ENCODE results near the gene NRXN3.
A peak's percentile ranks its signal among the peaks of the same experiment; 100 is the strongest.

Gene NRXN3

GRCh38 chr14:79161571-79161970 is 991.4 kb downstream of the NRXN3 start:
- DNase-seq: no peak
- intact Hi-C loops (cut with DNase I): no loop called here

GRCh38 chr14:79162833-79163232 is 992.7 kb downstream of the NRXN3 start:
- no peak for DNase-seq
- intact Hi-C loops (cut with DNase I): no loop called here

DNA sequence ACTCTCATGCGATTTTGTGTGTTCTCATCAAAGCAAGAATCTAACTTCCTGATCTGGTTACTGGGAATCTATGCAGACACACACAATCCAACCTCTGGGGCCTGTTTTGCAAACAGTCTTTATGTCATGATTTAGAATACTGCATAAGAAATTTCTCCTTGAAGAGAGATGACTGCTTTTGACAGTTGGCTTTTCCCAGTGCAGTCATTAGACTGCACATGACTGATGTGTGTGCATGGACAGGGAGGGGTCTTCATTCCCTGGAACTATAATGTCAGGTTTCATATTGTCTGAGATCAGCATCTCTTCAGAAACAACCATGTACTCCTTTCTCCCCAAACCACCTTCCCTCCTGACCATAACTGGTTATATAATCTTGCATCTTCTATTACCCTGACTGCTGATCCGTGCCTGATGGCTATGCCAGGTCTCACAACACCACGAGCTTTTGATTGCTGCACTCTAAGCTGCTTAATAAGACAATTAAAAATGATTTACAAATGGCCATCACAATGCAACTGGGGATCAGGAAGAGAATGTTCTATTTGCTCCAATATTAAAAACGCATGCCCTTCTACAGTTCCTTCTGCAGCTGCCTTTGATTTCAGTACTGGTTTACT is 995.4 kb downstream of the NRXN3 start:
- DNase-seq: no peak
- intact Hi-C loops (cut with DNase I): no loop called here

DNA sequence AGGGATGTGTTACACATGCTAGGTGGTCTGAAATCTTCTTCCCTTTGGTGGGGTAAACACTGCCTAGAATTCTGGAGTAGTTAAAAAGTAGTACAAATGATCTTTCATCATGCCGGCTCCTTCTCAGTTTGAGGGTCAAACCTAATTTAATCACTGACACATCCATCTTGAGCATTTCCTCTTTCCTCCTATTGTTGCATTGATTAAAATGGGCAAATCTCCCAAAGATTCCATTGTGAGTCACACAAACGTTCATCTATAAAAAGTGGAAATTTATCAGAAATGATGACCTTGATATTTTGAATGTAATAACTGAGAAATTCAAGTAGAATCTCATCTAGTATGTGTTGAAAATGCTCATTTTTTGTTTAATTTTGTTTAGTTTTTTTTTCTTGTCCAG is 996.0 kb downstream of the NRXN3 start:
- intact Hi-C loops (cut with DNase I): no loop called here
- DNase-seq: no peak

GRCh38 chr14:79167957-79168356 is 997.8 kb downstream of the NRXN3 start:
- DNase-seq: no peak
- intact Hi-C loops (cut with DNase I): no loop called here

DNA sequence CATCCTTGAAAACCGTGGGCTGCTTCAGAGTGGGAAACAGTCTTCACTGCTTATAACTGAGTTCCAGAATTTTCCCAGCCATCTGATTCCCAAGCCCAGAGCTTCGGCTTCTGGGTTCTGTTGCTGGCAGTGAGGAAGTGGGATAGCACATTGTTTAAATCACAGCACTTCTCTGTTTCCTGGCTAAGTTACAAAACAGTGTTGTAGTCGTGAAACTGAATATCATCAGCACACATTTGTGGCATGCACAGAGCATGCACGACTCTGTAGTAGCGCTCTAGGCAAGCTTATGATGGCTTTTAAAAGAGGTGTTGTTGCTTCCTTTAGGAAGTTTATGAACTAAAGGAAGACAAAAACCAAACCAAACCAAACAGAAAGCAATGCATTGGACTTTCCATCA is 1005.5 kb downstream of the NRXN3 start:
- no peak for DNase-seq

GRCh38 chr14:79177106-79177505 is 1006.9 kb downstream of the NRXN3 start:
- peak in 21 of 42 donors; percentile 5 to 70 (median 24) for DNase-seq
- intact Hi-C loops (cut with DNase I): no loop called here

More for the DNA sequence above, 1005.5 kb downstream of the NRXN3 start:
- intact Hi-C loops (cut with DNase I): no loop called here

GRCh38 chr14:79178719-79179118 is 1008.5 kb downstream of the NRXN3 start:
- DNase-seq: no peak
- intact Hi-C loops (cut with DNase I): no loop called here

- intact Hi-C loops (cut with DNase I): no loop called here
Observed at GRCh38 chr14:79179985-79180384, 1009.8 kb downstream of the NRXN3 start.

GRCh38 chr14:79180656-79181055 is 1010.5 kb downstream of the NRXN3 start:
- DNase-seq: no peak
- intact Hi-C loops (cut with DNase I): no loop called here

More at GRCh38 chr14:79179985-79180384, 1009.8 kb downstream of the NRXN3 start:
- DNase-seq: no peak

DNA sequence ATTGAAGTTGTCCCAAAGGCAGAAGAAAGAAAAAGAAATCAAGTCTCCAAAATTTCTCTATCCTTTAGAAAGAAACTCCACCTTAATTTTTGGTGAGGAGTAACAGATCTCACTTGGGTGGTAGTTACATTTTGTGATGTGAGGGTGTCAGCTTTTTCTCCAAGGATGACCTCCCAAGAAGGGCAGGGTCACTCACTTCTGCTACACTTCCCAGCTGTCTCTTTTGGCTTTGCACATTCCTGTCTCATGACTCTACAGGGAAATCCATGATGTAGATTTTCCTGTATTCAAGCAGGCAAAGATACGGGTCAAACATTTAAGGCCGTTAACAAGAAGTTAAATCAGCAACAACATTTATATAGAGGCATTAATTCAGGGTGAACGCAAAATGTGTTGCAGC is 1016.4 kb downstream of the NRXN3 start:
- intact Hi-C loops (cut with DNase I): no loop called here
- no peak for DNase-seq

DNA sequence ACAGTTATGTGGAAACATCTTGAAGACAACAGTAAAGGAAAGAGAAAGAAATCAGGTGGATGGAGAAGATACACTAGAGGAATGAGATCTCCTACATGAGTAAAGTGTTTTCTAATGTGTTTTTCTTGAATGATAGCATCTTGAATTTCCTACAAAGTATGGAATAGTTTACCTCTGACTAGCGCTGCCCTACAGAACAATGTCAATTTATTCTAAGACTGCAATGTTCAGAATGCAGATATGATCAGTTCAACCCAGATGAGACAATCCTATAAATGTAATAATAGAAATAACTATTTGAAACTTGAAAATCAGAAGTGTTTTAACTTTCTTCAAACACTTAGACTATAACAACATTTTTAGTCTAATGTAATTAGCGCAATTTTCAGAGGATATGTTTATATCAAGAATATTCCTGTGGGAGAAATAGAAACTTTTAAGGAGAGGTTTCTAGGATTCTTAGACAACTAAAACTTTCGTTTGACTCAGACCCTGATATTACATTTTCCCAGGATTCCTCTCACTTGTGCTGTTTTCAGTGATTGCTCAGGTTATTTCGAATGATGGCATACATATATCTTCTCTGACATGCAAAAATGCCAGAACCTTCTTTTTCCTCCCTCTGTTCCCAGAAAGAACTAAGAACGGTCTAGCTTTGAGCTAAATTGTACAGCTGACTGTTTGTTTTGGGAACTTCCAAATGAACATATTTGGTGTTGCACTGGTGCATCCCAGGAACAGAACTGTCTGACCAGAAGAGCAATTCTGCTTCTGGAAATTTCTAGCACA is 1023.7 kb downstream of the NRXN3 start:
- intact Hi-C loops (cut with DNase I): no loop called here

DNA sequence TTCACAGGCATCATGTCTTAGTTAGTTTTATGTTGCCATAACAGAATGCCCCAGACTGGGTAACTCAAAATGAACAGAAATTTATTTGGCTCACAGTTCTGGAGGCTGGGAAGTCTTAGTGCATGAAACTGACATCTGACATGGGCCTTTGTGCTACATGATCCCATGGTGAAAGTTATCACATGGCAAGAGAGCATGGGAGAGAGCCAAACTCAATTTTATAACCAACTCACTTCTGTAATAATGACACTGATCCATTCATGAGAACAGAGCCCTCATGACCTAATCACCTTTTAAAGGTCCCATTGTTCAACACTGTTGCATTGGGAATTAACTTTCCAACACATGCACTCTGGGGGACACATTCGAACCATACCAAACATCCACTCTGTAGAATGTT is 1026.0 kb downstream of the NRXN3 start:
- intact Hi-C loops (cut with DNase I): no loop called here
- DNase-seq: no peak

More for the DNA sequence above, 1023.7 kb downstream of the NRXN3 start:
- DNase-seq: no peak

DNA sequence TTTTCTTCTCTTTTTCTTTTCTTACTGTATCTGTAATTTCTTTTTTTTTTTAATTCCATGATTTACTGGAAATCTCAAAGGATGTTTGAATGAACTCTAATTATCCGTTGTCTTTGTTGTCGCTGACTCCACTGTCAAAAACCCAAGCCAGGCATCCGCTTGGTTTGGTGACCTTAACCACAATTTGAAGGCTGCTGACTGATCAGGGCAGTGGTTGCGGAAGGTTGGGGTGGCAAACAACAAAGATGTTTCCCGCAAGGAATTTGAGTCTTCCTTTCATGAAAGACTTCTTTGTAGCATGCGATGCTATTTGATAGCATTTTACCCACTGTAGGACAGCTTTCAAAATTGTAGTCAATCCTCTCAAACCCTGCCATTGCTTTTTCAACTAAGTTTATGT is 1027.3 kb downstream of the NRXN3 start:
- intact Hi-C loops (cut with DNase I): no loop called here
- no peak for DNase-seq

DNA sequence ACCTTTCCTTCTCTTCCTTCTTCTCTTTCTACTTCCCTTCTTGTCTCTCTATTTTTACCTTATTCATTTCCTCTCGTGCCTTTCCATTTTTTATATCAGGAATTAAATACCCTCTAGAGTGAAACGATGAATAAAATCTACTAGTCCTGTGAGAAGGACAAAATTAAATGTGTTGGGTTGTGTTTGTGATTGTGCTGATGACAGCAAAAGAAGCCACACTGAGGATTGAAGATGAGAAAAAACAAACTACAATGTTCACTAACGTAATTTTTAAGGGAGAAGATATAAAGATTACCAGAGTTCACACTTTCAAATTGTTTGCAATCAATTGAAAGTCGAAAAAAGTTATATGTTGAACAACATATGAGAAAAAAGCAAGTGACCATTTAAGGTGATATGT is 1029.0 kb downstream of the NRXN3 start:
- no peak for DNase-seq
- intact Hi-C loops (cut with DNase I): no loop called here

DNA sequence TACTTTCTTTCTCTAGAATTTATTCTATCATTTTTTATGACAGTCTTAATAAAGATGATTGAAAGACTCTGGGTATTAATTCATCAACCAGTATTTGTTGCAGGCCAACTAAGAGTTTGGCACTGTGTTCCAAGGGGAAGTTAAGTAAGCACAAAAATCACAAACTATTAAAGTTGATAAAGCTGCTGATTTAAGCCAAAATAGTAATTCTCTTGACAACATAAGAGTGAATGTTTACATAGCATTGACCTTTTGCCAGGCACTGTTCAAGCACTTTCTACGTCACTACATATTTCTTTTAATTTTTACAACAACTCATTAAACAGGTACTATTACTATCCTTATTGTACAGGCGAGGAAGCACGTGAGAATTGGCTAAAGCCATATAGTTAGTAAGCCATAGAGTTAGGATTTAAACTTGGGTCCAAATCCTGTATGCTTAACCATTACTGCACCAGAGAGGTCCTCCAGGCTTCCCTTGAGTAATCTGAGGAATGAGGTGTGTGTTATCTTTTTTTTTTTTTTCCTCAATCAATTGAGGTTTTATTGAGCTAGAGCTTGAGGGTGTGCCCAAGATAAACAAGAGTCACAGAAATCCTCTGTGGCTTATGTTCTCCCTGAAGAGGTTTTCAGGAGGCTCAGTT is 1031.5 kb downstream of the NRXN3 start:
- no peak for DNase-seq
- intact Hi-C loops (cut with DNase I): no loop called here

GRCh38 chr14:79204591-79204990 is 1034.4 kb downstream of the NRXN3 start:
- DNase-seq: peak in 1 of 42 donors; percentile 9
- intact Hi-C loops (cut with DNase I): no loop called here

GRCh38 chr14:79209418-79209817 is 1039.2 kb downstream of the NRXN3 start:
- no peak for DNase-seq
- intact Hi-C loops (cut with DNase I): no loop called here

GRCh38 chr14:79225815-79226214 is 1055.6 kb downstream of the NRXN3 start:
- DNase-seq: no peak
- intact Hi-C loops (cut with DNase I): no loop called here

- intact Hi-C loops (cut with DNase I): no loop called here
Observed at GRCh38 chr14:79229383-79229909, 1059.3 kb downstream of the NRXN3 start.

More at GRCh38 chr14:79229383-79229909, 1059.3 kb downstream of the NRXN3 start:
- no peak for DNase-seq

All from head of caudate nucleus (tissue), 42 donors.